HEK293 (cell line): Measurements from ENCODE around the gene CSAD.

ENCODE experiments used
- CTCF ChIA-PET: fragments of 350-600 bp; formaldehyde crosslinking; extraction: SDS; loops from one replicate; lab custom pipeline; 2021; ENCODE audit warnings: antibody characterized with exemption; lab: Yijun Ruan, JAX
- POLR2A ChIA-PET: fragments of 300-600 bp; formaldehyde crosslinking; extraction: SDS; loops from one replicate; lab custom pipeline; 2020; ENCODE audit warnings: antibody characterized with exemption, inconsistent platforms; lab: Yijun Ruan, JAX
- H3K27ac ChIP-seq: fragments of 200-500 bp; sonication (Bioruptor generic); 2 replicates; pipeline ENCODE4 v1.5.1; 2014; ENCODE audit warnings: low read depth, low read length, control low read depth, inconsistent platforms; ENCODE audit errors: extremely low read depth
- H3K36me3 ChIP-seq, 2 experiments: fragments of 200-500 bp in 1 of 2; sonication (Bioruptor generic) in 1 of 2; 1 replicate in 1 of 2; 2 replicates in 1 of 2; pipeline ENCODE4 v1.5.1; 2014 to 2017; ENCODE audit warnings: inconsistent platforms in 2 of 2, low read length in 2 of 2; ENCODE audit not compliant: control insufficient read depth in 2 of 2, insufficient read depth in 1 of 2
- H3K4me1 ChIP-seq: fragments of 200-500 bp; sonication (Bioruptor generic); 2 replicates; pipeline ENCODE4 v1.5.1; 2014; ENCODE audit warnings: mild to moderate bottlenecking, low read length, inconsistent platforms; ENCODE audit not compliant: control insufficient read depth, insufficient read depth
- H3K4me3 ChIP-seq: 2 replicates; pipeline ENCODE4 v1.5.1; 2011; ENCODE audit warnings: low read depth, mild to moderate bottlenecking, control low read depth, low read length, moderate library complexity
- H3K9me3 ChIP-seq: fragments of 200-500 bp; sonication (Bioruptor generic); 2 replicates; pipeline ENCODE4 v1.5.1; 2014; ENCODE audit warnings: low read depth, low read length, inconsistent platforms; ENCODE audit not compliant: control insufficient read depth, insufficient read depth
- BCL11A ChIP-seq: fragments of 450-650 bp; formaldehyde crosslinking; IDR thresholded peaks from 2 replicates; pipeline ENCODE4 v1.5.1; 2016; ENCODE audit warnings: low read depth, missing biosample characterization, missing genetic modification characterization
- ELK4 ChIP-seq: IDR thresholded peaks from 2 replicates; pipeline ENCODE4 v1.6.1; 2011; ENCODE audit warnings: mild to moderate bottlenecking, low read depth, low read length, borderline replicate concordance
- INSM2 ChIP-seq: fragments of 450-650 bp; formaldehyde crosslinking; IDR thresholded peaks from 2 replicates; pipeline ENCODE4 v1.5.1; 2016; ENCODE audit warnings: missing biosample characterization, missing genetic modification characterization
- RBAK ChIP-seq: fragments of 450-650 bp; formaldehyde crosslinking; IDR thresholded peaks from 2 replicates; pipeline ENCODE4 v1.5.1; 2016; ENCODE audit warnings: missing biosample characterization, missing genetic modification characterization
- SCRT1 ChIP-seq: fragments of 450-650 bp; formaldehyde crosslinking; IDR thresholded peaks from 2 replicates; pipeline ENCODE4 v1.5.1; 2016; ENCODE audit warnings: missing biosample characterization, missing genetic modification characterization, borderline replicate concordance
- YY2 ChIP-seq: fragments of 450-650 bp; formaldehyde crosslinking; IDR thresholded peaks from 2 replicates; pipeline ENCODE4 v1.5.1; 2016; ENCODE audit warnings: missing biosample characterization, missing genetic modification characterization
- ZIC2 ChIP-seq: fragments of 450-650 bp; formaldehyde crosslinking; IDR thresholded peaks from 2 replicates; pipeline ENCODE4 v1.5.1; 2016; ENCODE audit warnings: missing biosample characterization, missing genetic modification characterization
- ZNF138 ChIP-seq: fragments of 450-650 bp; formaldehyde crosslinking; IDR thresholded peaks from 2 replicates; pipeline ENCODE4 v1.5.1; 2016; ENCODE audit warnings: missing biosample characterization, missing genetic modification characterization, borderline replicate concordance
- ZNF155 ChIP-seq: fragments of 450-650 bp; formaldehyde crosslinking; IDR thresholded peaks from 2 replicates; pipeline ENCODE4 v1.5.1; 2016; ENCODE audit warnings: missing biosample characterization, missing genetic modification characterization
- ZNF157 ChIP-seq: fragments of 450-650 bp; formaldehyde crosslinking; IDR thresholded peaks from 2 replicates; pipeline ENCODE4 v1.5.1; 2016; ENCODE audit warnings: missing biosample characterization, missing genetic modification characterization
- ZNF2 ChIP-seq: fragments of 450-650 bp; formaldehyde crosslinking; IDR thresholded peaks from 2 replicates; pipeline ENCODE4 v1.5.1; 2016; ENCODE audit warnings: missing biosample characterization, missing genetic modification characterization
- ZNF280C ChIP-seq: fragments of 450-650 bp; formaldehyde crosslinking; IDR thresholded peaks from 2 replicates; pipeline ENCODE4 v1.5.1; 2016; ENCODE audit warnings: missing biosample characterization, missing genetic modification characterization
- ZNF548 ChIP-seq: fragments of 450-650 bp; formaldehyde crosslinking; IDR thresholded peaks from 2 replicates; pipeline ENCODE4 v1.5.1; 2016; ENCODE audit warnings: missing biosample characterization, missing genetic modification characterization
- ZNF571 ChIP-seq: fragments of 450-650 bp; formaldehyde crosslinking; IDR thresholded peaks from 2 replicates; pipeline ENCODE4 v1.5.0; 2017; ENCODE audit warnings: missing biosample characterization, missing genetic modification characterization
- ZNF645 ChIP-seq: fragments of 450-650 bp; formaldehyde crosslinking; IDR thresholded peaks from 2 replicates; pipeline ENCODE4; 2016; ENCODE audit warnings: missing biosample characterization, missing genetic modification characterization
- ZNF658 ChIP-seq: fragments of 450-650 bp; formaldehyde crosslinking; IDR thresholded peaks from 2 replicates; pipeline ENCODE4; 2016; ENCODE audit warnings: missing biosample characterization, missing genetic modification characterization
- ZNF707 ChIP-seq: fragments of 450-650 bp; formaldehyde crosslinking; IDR thresholded peaks from 2 replicates; pipeline ENCODE4 v1.5.1; 2016; ENCODE audit warnings: missing biosample characterization, missing genetic modification characterization
- TF ChIP-seq, protein P1 (sequence below): fragments of 450-650 bp; formaldehyde crosslinking; IDR thresholded peaks from 2 replicates; pipeline ENCODE4 v1.5.1; 2017; ENCODE audit warnings: missing biosample characterization, missing genetic modification characterization
- TF ChIP-seq, protein P2 (sequence below): sonication (generic); formaldehyde crosslinking; IDR thresholded peaks from 2 replicates; pipeline ENCODE4 v1.8.1; 2022; ENCODE audit warnings: mild to moderate bottlenecking, moderate library complexity, missing genetic modification reagents

CSAD gene

GRCh38 chr12:53184828-53185227 is 4.1 kb upstream of the CSAD start:
- Histone ChIP-seq H3K4me3 (no peak overlapping the region), H3K36me3 (peaks cover 23 to 77% of the 10 kb centered on the region in 2 experiments), H3K4me1 (0 out of 2 replicates have a peak, but pooled peaks cover under 1% of the 10 kb centered on the region), H3K27ac (no peak overlapping the region), H3K9me3 (no peaks in the 10 kb centered on the region)
- CTCF ChIA-PET = interaction anchor here (0.6 to 1.4 kb wide), 8 partner anchors 25 to 1776 kb away, joined by 3 to 5 read pairs (median 4); partner anchors contain the start of gene ESPL1
- TF ChIP-seq ZNF658 (no peak), INSM2 (tag by site-specific recombination) (no peak), ZIC2 (no peak), ZNF157 (no peak), ZNF707 (tag by site-specific recombination) (no peak), ZNF155 (tag by site-specific recombination) (no peak), SCRT1 (no peak), ZNF280C (no peak), ZNF571 (tag by site-specific recombination) (no peak), ELK4 (no peak), RBAK (tag by site-specific recombination) (no peak), ZNF2 (no peak), BCL11A (tag by site-specific recombination) (no peak), YY2 (tag by site-specific recombination) (no peak), ZNF645 (no peak), ZNF138 (no peak), ZNF548 (tag by site-specific recombination) (no peak)
- TF ChIP-seq, protein P1, sequence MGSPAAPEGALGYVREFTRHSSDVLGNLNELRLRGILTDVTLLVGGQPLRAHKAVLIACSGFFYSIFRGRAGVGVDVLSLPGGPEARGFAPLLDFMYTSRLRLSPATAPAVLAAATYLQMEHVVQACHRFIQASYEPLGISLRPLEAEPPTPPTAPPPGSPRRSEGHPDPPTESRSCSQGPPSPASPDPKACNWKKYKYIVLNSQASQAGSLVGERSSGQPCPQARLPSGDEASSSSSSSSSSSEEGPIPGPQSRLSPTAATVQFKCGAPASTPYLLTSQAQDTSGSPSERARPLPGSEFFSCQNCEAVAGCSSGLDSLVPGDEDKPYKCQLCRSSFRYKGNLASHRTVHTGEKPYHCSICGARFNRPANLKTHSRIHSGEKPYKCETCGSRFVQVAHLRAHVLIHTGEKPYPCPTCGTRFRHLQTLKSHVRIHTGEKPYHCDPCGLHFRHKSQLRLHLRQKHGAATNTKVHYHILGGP = no peak
- TF ChIP-seq, protein P2, sequence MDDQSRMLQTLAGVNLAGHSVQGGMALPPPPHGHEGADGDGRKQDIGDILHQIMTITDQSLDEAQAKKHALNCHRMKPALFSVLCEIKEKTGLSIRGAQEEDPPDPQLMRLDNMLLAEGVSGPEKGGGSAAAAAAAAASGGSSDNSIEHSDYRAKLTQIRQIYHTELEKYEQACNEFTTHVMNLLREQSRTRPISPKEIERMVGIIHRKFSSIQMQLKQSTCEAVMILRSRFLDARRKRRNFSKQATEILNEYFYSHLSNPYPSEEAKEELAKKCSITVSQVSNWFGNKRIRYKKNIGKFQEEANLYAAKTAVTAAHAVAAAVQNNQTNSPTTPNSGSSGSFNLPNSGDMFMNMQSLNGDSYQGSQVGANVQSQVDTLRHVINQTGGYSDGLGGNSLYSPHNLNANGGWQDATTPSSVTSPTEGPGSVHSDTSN = no peak
- POLR2A ChIA-PET = interaction anchor here (0.8 to 0.9 kb wide), 2 partner anchors 8 to 11 kb away, joined by 3 to 6 read pairs; no protein-coding TSS in a partner anchor
